ENCODE measurements around the gene ARL14EP.

DNA sequence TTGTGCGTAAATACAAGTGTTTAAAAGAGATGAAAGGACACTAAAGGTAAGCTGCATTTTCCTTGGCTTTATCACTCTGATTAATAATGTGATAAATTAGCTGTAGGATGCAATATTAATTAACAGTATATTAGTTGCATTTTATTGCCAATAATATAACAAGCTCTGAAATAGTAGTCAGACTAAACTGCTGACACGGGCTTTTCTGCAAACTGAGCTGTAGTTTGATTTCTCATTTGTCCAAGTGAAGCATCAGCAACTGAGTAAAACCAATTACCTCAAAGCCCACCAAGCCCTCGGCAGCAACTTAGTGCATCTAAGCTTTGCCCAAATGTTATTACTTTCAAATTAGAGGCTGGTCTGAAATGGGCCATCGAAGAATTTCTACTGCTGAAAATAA, 33.5 kb downstream of the ARL14EP start:
- TF ChIP-seq, protein P1, sequence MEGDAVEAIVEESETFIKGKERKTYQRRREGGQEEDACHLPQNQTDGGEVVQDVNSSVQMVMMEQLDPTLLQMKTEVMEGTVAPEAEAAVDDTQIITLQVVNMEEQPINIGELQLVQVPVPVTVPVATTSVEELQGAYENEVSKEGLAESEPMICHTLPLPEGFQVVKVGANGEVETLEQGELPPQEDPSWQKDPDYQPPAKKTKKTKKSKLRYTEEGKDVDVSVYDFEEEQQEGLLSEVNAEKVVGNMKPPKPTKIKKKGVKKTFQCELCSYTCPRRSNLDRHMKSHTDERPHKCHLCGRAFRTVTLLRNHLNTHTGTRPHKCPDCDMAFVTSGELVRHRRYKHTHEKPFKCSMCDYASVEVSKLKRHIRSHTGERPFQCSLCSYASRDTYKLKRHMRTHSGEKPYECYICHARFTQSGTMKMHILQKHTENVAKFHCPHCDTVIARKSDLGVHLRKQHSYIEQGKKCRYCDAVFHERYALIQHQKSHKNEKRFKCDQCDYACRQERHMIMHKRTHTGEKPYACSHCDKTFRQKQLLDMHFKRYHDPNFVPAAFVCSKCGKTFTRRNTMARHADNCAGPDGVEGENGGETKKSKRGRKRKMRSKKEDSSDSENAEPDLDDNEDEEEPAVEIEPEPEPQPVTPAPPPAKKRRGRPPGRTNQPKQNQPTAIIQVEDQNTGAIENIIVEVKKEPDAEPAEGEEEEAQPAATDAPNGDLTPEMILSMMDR (conservative IDR thresholded peaks at IDR 0.05): no peak
- no peak for TF ChIP-seq ZFX (IDR thresholded peaks at IDR 0.05)

All from C4-2B (cell line).